Panc1 (cell line): ENCODE data around the gene F11R. TPM values are rescaled to one million over a fixed set of nuclear protein-coding genes. Genes with fewer than 3 reads are reported as not detected.
A peak's percentile ranks its signal among the peaks of the same experiment; 100 is the strongest.

Experiments used
- ATAC-seq: fragments of 200-7000 bp; cut with Tn5 transposase; 2 replicates; pipeline ENCODE4 v1.9.1; 2020; ENCODE audit warnings: mild to moderate bottlenecking, moderate library complexity
- Bru-seq: library from RNA; stranded (reverse); fragments of 400-500 nt; gene quantifications from one replicate; lab custom pipeline; 2021; lab: Mats Ljungman, UMichigan
- BruChase-seq, 2 experiments: library from RNA; stranded (reverse); fragments of 400-500 nt; gene quantifications; one replicate each; lab custom pipeline; 2021; lab: Mats Ljungman, UMichigan
- BruUV-seq: library from RNA; stranded (reverse); fragments of 400-500 nt; replicated peaks from 2 replicates; lab custom pipeline; 2021; lab: Mats Ljungman, UMichigan
- CTCF ChIA-PET: fragments of 300-600 bp; sonication (Branson Sonifier 250); formaldehyde crosslinking; loops from one replicate; lab custom pipeline; 2022; ENCODE audit warnings: antibody characterized with exemption; lab: Charles Lee
- POLR2A ChIA-PET: fragments of 300-600 bp; sonication (Branson Sonifier 250); formaldehyde crosslinking; loops from one replicate; lab custom pipeline; 2022; ENCODE audit warnings: antibody characterized with exemption; lab: Charles Lee
- DNase-seq: peaks from one replicate; pipeline ENCODE4 v3.0.0-alpha.2; 2010; ENCODE audit warnings: low read depth, low spot score
- H3K27ac ChIP-seq: 2 replicates; pipeline ENCODE4 v1.5.1; 2011; ENCODE audit warnings: mild to moderate bottlenecking, low read length, inconsistent platforms
- H3K27me3 ChIP-seq: fragments of 200-500 bp; sonication (Bioruptor generic); 2 replicates; pipeline ENCODE4 v1.6.0; 2014; ENCODE audit warnings: low read length, inconsistent platforms; ENCODE audit not compliant: control insufficient read depth, insufficient read depth
- H3K36me3 ChIP-seq: fragments of 200-500 bp; sonication (Bioruptor generic); 2 replicates; pipeline ENCODE4 v1.5.1; 2014; ENCODE audit warnings: inconsistent platforms, mild to moderate bottlenecking, low read length, moderate library complexity; ENCODE audit not compliant: control insufficient read depth, insufficient read depth
- H3K4me1 ChIP-seq: 2 replicates; pipeline ENCODE4 v1.5.1; 2011; ENCODE audit warnings: inconsistent platforms, mild to moderate bottlenecking, low read length, moderate library complexity; ENCODE audit not compliant: control insufficient read depth, insufficient read depth
- H3K4me3 ChIP-seq, 2 experiments: 2 replicates each; pipeline ENCODE4 v1.5.1; 2011 to 2012; ENCODE audit warnings: low read depth in 2 of 2, low read length in 2 of 2, mild to moderate bottlenecking in 2 of 2, inconsistent platforms in 1 of 2, moderate library complexity in 1 of 2
- H3K9me3 ChIP-seq: fragments of 200-500 bp; sonication (Bioruptor generic); 2 replicates; pipeline ENCODE4 v1.5.1; 2014; ENCODE audit warnings: low read depth, mild to moderate bottlenecking, inconsistent platforms, low read length, moderate library complexity; ENCODE audit not compliant: control insufficient read depth, insufficient read depth
- POLR2AphosphoS5 ChIP-seq: IDR thresholded peaks from 2 replicates; pipeline ENCODE4 v1.6.1; 2012; ENCODE audit warnings: mild to moderate bottlenecking, low read depth, low read length, moderate library complexity
- SIN3A ChIP-seq: IDR thresholded peaks from 2 replicates; pipeline ENCODE4 v1.6.1; 2012; ENCODE audit warnings: low read depth, mild to moderate bottlenecking, low read length, moderate library complexity, borderline replicate concordance; ENCODE audit not compliant: insufficient read depth
- TCF7L2 ChIP-seq: IDR thresholded peaks from 2 replicates; pipeline ENCODE4 v1.6.1; 2011; ENCODE audit warnings: mild to moderate bottlenecking, low read depth, low read length, inconsistent platforms
- in situ Hi-C: cut with HindIII; loops from 2 replicates; pipeline ENCODE4 v1.10.0; 2016; ENCODE audit warnings: low sequenced_read_pairs, low pct_unique_long_range_greater_than_20kb
- intact Hi-C: fragments of 100-400 bp; cut with micrococcal nuclease; formaldehyde crosslinking; loops from one replicate; pipeline ENCODE4 v1.10.0; 2022; ENCODE audit not compliant: unreplicated experiment
- long read RNA-seq: library from polyadenylated mRNA; unstranded; transcript quantifications from one replicate; pipeline ENCODE4 v2.0.0, GENCODE V29; 2021; ENCODE audit not compliant: unreplicated experiment
- polyA plus RNA-seq: library from polyadenylated mRNA; unstranded; fragments of >200 nt; gene quantifications from one replicate; pipeline ENCODE4 v1.2.1, GENCODE V29; 2012; ENCODE audit warnings: missing spikeins; ENCODE audit not compliant: insufficient read length
- total RNA-seq: library from RNA; stranded (reverse); gene quantifications from one replicate; pipeline ENCODE4 v1.2.1, GENCODE V29; 2021; ENCODE audit not compliant: unreplicated experiment
- TF ChIP-seq, protein P1 (sequence below): fragments of 450-650 bp; IDR thresholded peaks from 2 replicates; pipeline ENCODE4 v1.5.1; 2017; ENCODE audit warnings: mild to moderate bottlenecking
- TF ChIP-seq, protein P2 (sequence below), 2 experiments: IDR thresholded peaks; 2 replicates each; pipeline ENCODE4 v1.6.1; 2011 to 2012; ENCODE audit warnings: low read depth in 2 of 2, control low read depth in 1 of 2, low read length in 1 of 2, mild to moderate bottlenecking in 1 of 2, moderate library complexity in 1 of 2; ENCODE audit not compliant: insufficient read depth in 1 of 2

The F11R gene
- total RNA-seq (63.0 TPM), Bru-seq, nascent RNA (percentile 81 among the genes with signal in this experiment), BruChase-seq, experiment 1, labeled RNA remaining after a 2-hour chase (percentile 97 among the genes with signal in this experiment), BruChase-seq, experiment 2, labeled RNA remaining after a 6-hour chase (percentile 99 among the genes with signal in this experiment)
- 35.3 TPM for polyA plus RNA-seq
- long read RNA-seq, partial matches to known transcripts: 0 of 55 reads
- long read RNA-seq, other reads (novel, unspliced or antisense): 55 of 55 reads

GRCh38 chr1:161020509-161021164 is at the start of gene F11R:
TSS of gene F11R (minus strand) at chr1:161021152. CDS start at chr1:161021073, 79 bp downstream.
- H3K9me3 ChIP-seq: no peaks in the 10 kb centered on the region
- CTCF ChIA-PET: interaction anchor here (0.6 to 1.8 kb wide), 5 partner anchors 17 to 726 kb away, joined by 3 to 10 read pairs (median 7); no protein-coding TSS in a partner anchor

DNA sequence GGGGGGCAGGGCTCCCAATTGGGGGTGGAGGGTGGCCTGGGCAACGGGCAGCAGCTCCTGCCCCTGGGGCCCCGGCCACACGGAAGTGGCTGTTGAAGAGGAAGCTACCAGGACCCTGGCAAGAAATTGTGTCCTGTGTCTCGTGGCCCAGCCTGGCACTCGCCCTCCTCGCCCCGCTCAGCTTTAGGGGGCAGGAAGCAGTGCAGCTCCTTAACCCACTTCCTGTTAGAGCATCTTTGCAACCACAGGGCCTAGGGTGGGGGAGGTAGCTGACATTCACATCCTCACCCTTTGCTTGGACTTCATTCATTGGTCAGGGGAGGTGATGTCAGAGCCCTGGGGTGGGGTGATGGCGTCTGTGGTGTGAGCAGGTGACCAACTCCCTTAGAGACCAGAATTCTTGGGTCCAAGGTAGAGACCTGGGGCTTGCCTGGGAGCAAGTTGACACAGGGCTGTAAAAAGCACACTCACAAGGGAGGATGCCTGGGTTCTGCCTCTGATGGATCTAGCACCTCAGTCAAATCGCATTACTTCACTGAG is 48.8 kb upstream of the F11R start, which contains the start of gene ARHGAP30:
Gene ARHGAP30, minus strand, starts transcription at position 161 of the 540 bp plus-strand sequence. CDS start 267 bp downstream, outside the sequence.
- intact Hi-C loops (no loop called here), in situ Hi-C loops (no loop called here)
- TF ChIP-seq POLR2AphosphoS5 (no peak), TCF7L2 (no peak)
- ChIA-PET POLR2A (no interaction called here), CTCF (no interaction called here)
- no peak for ATAC-seq
- no peak within 1 kb of the TSS for H3K4me3 ChIP-seq
- no peaks in the 10 kb centered on the region for H3K27me3 ChIP-seq
- H3K4me1 ChIP-seq: no peaks in the 10 kb centered on the region
- no peak for DNase-seq
- H3K36me3 ChIP-seq: no peaks in the 10 kb centered on the region
- H3K9me3 ChIP-seq: no peaks in the 10 kb centered on the region
- BruUV-seq: no TSS peak
- no peak within 1 kb of the TSS for H3K27ac ChIP-seq

More at GRCh38 chr1:161020509-161021164, at the start of gene F11R:
- POLR2A ChIA-PET: interaction anchor here (0.6 to 0.7 kb wide), 3 partner anchors 53 to 146 kb away, joined by 5 to 8 read pairs (median 5); partner anchors contain the start of gene PPOX
- Histone ChIP-seq H3K4me3 (peak within 1 kb of the TSS; percentile 87 to 97), H3K36me3 (peaks cover 3% of the 10 kb centered on the region; the same call in 1 of the 2 replicates), H3K27ac (peak within 1 kb of the TSS; percentile 67), H3K27me3 (no peaks in the 10 kb centered on the region), H3K4me1 (peaks cover 27% of the 10 kb centered on the region)
- in situ Hi-C loops: no loop called here
- ATAC-seq: peak; percentile 68
- intact Hi-C loops: no loop called here
- TSS peak; percentile 77 for BruUV-seq
- TF ChIP-seq, protein P1, sequence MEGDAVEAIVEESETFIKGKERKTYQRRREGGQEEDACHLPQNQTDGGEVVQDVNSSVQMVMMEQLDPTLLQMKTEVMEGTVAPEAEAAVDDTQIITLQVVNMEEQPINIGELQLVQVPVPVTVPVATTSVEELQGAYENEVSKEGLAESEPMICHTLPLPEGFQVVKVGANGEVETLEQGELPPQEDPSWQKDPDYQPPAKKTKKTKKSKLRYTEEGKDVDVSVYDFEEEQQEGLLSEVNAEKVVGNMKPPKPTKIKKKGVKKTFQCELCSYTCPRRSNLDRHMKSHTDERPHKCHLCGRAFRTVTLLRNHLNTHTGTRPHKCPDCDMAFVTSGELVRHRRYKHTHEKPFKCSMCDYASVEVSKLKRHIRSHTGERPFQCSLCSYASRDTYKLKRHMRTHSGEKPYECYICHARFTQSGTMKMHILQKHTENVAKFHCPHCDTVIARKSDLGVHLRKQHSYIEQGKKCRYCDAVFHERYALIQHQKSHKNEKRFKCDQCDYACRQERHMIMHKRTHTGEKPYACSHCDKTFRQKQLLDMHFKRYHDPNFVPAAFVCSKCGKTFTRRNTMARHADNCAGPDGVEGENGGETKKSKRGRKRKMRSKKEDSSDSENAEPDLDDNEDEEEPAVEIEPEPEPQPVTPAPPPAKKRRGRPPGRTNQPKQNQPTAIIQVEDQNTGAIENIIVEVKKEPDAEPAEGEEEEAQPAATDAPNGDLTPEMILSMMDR: no peak
- TF ChIP-seq TCF7L2: no peak
- TF ChIP-seq, protein P2, sequence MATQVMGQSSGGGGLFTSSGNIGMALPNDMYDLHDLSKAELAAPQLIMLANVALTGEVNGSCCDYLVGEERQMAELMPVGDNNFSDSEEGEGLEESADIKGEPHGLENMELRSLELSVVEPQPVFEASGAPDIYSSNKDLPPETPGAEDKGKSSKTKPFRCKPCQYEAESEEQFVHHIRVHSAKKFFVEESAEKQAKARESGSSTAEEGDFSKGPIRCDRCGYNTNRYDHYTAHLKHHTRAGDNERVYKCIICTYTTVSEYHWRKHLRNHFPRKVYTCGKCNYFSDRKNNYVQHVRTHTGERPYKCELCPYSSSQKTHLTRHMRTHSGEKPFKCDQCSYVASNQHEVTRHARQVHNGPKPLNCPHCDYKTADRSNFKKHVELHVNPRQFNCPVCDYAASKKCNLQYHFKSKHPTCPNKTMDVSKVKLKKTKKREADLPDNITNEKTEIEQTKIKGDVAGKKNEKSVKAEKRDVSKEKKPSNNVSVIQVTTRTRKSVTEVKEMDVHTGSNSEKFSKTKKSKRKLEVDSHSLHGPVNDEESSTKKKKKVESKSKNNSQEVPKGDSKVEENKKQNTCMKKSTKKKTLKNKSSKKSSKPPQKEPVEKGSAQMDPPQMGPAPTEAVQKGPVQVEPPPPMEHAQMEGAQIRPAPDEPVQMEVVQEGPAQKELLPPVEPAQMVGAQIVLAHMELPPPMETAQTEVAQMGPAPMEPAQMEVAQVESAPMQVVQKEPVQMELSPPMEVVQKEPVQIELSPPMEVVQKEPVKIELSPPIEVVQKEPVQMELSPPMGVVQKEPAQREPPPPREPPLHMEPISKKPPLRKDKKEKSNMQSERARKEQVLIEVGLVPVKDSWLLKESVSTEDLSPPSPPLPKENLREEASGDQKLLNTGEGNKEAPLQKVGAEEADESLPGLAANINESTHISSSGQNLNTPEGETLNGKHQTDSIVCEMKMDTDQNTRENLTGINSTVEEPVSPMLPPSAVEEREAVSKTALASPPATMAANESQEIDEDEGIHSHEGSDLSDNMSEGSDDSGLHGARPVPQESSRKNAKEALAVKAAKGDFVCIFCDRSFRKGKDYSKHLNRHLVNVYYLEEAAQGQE (IDR thresholded peaks at IDR 0.05; ENCODE audit: insufficient read depth in 1 of 2, low read depth in 2 of 2, low read length in 1 of 2): no peak
- TF ChIP-seq SIN3A: no peak
- no peak; the same call in 1 of the 2 replicates for TF ChIP-seq POLR2AphosphoS5
- no peak for DNase-seq
